Mesendoderm (in vitro differentiated cells): ENCODE measurements around the gene MRPL36.

ENCODE experiments used
- DNase-seq: peaks from one replicate; pipeline ENCODE4 v3.0.0; 2013
- H2AK5ac ChIP-seq: 2 replicates; pipeline ENCODE4 v1.6.1; 2013; ENCODE audit warnings: low read length, inconsistent platforms
- H2BK120ac ChIP-seq: 2 replicates; pipeline ENCODE4 v1.6.1; 2013; ENCODE audit warnings: low read depth, mild to moderate bottlenecking, low read length, moderate library complexity, mixed read lengths
- H2BK15ac ChIP-seq: replicated peaks from 2 replicates; pipeline ENCODE4 v1.6.1; 2013; ENCODE audit warnings: low read depth, mild to moderate bottlenecking, moderate library complexity
- H2BK5ac ChIP-seq: 2 replicates; pipeline ENCODE4 v1.6.1; 2013; ENCODE audit warnings: low read length, inconsistent platforms
- H3K18ac ChIP-seq: 2 replicates; pipeline ENCODE4 v1.6.1; 2013; ENCODE audit warnings: mild to moderate bottlenecking, low read length, mixed read lengths
- H3K23ac ChIP-seq: one replicate; pipeline ENCODE4 v1.6.1; 2013; ENCODE audit warnings: low read length
- H3K27ac ChIP-seq: 2 replicates; pipeline ENCODE4 v1.5.1; 2013; ENCODE audit warnings: low read depth, mild to moderate bottlenecking, inconsistent platforms, low read length, moderate library complexity
- H3K27me3 ChIP-seq: 2 replicates; pipeline ENCODE4 v1.6.1; 2013; ENCODE audit warnings: low read length, control low read depth, mild to moderate bottlenecking, inconsistent platforms; ENCODE audit not compliant: insufficient read depth, poor library complexity
- H3K36me3 ChIP-seq: 2 replicates; pipeline ENCODE4 v1.6.1; 2013; ENCODE audit warnings: low read length, inconsistent platforms; ENCODE audit not compliant: control insufficient read depth, insufficient read depth
- H3K4ac ChIP-seq: one replicate; pipeline ENCODE4 v1.6.1; 2013; ENCODE audit warnings: low read depth, mild to moderate bottlenecking, low read length, moderate library complexity
- H3K4me1 ChIP-seq: 2 replicates; pipeline ENCODE4 v1.6.1; 2013; ENCODE audit warnings: low read depth, low read length, inconsistent platforms; ENCODE audit not compliant: control insufficient read depth
- H3K4me2 ChIP-seq: 2 replicates; pipeline ENCODE4 v1.6.1; 2013; ENCODE audit warnings: low read length
- H3K4me3 ChIP-seq: 2 replicates; pipeline ENCODE4 v1.5.1; 2013; ENCODE audit warnings: mild to moderate bottlenecking, low read length
- H3K56ac ChIP-seq: one replicate; pipeline ENCODE4 v1.6.1; 2013; ENCODE audit warnings: low read length
- H3K79me1 ChIP-seq: 2 replicates; pipeline ENCODE4 v1.6.1; 2013; ENCODE audit warnings: low read length, inconsistent platforms
- H3K79me2 ChIP-seq: 2 replicates; pipeline ENCODE4 v1.6.1; 2013; ENCODE audit warnings: mild to moderate bottlenecking, low read length; ENCODE audit not compliant: control insufficient read depth, insufficient read depth
- H3K9ac ChIP-seq: 2 replicates; pipeline ENCODE4 v1.6.1; 2013; ENCODE audit warnings: low read length, inconsistent platforms
- H4K5ac ChIP-seq: one replicate; pipeline ENCODE4 v1.6.1; 2013; ENCODE audit warnings: low read length
- H4K8ac ChIP-seq: one replicate; pipeline ENCODE4 v1.6.1; 2013; ENCODE audit warnings: low read depth, mild to moderate bottlenecking, control low read depth, low read length, moderate library complexity
- WGBS: extraction: QIAGEN DNeasy Blood & Tissue Kit; methylation state at CpG from one replicate; pipeline ENCODE4 v1.1.7; 2013; ENCODE audit warnings: low lambda C conversion rate, missing lambda C conversion rate; ENCODE audit not compliant: insufficient coverage; ENCODE audit errors: extremely low coverage; 5-methylcytosine and 5-hydroxymethylcytosine counted together

The MRPL36 gene

DNA sequence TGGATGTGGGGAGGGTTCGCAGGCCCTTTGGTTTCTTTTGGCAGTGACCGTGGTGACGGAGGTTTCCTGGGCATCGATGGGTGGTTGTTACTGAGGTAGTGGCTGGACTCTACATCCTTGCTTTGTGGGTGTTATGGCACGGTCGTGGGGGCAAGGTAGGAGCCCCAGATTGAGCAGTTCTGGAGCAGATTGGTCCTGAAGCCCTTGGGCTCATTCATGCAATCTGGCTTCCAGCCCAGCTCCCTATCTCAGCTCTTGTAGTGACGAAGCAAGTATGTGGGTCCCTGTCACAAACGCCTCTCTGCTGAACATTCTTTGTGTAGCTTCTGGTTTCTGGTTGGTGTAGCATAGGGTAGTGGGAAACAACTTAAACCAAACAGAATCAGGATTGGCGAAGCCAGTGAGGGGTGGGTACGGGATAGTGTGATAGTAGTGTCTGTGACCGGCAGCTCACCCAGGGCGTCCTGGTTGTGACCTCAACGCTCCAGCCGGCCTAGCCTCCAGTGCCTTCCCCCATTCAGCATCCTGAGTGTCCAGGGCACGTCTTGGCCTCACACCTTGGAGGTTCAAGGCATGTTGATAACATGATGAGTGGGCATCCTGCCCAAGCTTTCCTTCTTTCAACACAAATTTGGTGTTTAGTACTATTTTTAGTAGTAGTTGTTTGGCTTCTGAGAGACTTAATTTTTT, 4.5 kb upstream of the MRPL36 start:
- Histone ChIP-seq H3K79me2 (peaks cover 50% of the 10 kb centered on the region), H2BK15ac (no peak overlapping the region), H3K79me1 (peaks cover 23% of the 10 kb centered on the region), H3K4me3 (no peak overlapping the region), H2BK5ac (no peak overlapping the region), H3K27ac (no peak overlapping the region), H2BK120ac (no peak overlapping the region), H3K56ac (no peak overlapping the region), H4K8ac (no peak overlapping the region), H3K4me2 (no peak overlapping the region), H3K9ac (no peak overlapping the region), H2AK5ac (no peak overlapping the region), H3K23ac (no peak overlapping the region), H3K4ac (no peak overlapping the region), H3K18ac (no peak overlapping the region), H3K27me3 (no peaks in the 10 kb centered on the region), H3K4me1 (no peaks in the 10 kb centered on the region), H4K5ac (no peak overlapping the region), H3K36me3 (peaks cover 14% of the 10 kb centered on the region)
- no peak for DNase-seq
- WGBS, result no CpG with 5 or more reads among the region's 15 CpGs

DNA sequence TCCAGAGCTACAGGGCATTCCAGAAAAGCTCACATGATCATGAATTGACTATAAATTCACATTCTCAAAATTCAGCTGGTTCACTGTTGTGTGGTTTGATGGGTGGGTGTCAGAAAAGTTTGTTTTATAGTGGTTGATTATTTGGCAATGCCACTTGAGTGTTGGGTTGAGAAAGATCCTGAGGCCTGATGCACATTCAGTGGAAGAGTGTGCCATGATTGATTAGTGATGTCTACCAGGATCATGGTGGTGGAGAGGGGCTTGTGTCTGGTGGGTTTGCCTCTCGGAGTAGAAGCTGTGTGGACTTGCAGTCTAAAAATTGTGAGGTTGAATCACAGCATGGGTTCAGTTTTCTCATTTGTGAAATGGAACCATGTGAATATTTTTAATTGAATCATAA, 3.6 kb upstream of the MRPL36 start:
- Histone ChIP-seq H3K18ac (no peak overlapping the region), H3K4ac (no peak overlapping the region), H2BK120ac (no peak overlapping the region), H3K9ac (no peak overlapping the region), H4K5ac (no peak overlapping the region), H3K4me2 (no peak overlapping the region), H2AK5ac (no peak overlapping the region), H3K4me1 (peaks cover 3% of the 10 kb centered on the region), H3K23ac (no peak overlapping the region), H4K8ac (no peak overlapping the region), H3K56ac (no peak overlapping the region), H2BK15ac (no peak overlapping the region), H3K79me1 (peaks cover 24% of the 10 kb centered on the region), H2BK5ac (no peak overlapping the region), H3K36me3 (peaks cover 13% of the 10 kb centered on the region), H3K27ac (no peak overlapping the region), H3K4me3 (no peak overlapping the region), H3K27me3 (no peaks in the 10 kb centered on the region), H3K79me2 (peaks cover 54% of the 10 kb centered on the region)
- no peak for DNase-seq
- WGBS, result no CpG with 5 or more reads among the region's 1 CpG

DNA sequence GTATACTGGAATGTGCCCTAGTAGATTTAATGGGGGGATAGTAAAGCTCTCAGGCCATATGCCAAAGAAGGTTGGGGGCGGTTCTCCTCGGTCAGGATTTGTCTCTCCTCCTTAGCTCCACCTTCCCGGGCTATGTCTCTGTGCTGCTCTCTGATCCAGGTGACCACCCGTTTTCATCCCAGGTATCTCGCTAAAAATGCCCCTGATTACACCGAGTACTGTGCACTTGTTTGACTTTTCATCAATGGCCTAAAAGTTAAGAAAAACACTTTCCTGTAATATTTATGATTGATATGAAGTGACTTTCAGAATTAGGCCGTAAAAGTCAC, 2.3 kb upstream of the MRPL36 start:
- peaks cover 46% of the 10 kb centered on the region for H3K79me2 ChIP-seq
- peak; percentile 71 for DNase-seq
- peaks cover 26% of the 10 kb centered on the region for H3K79me1 ChIP-seq
- no peak overlapping the region for H3K4ac ChIP-seq
- H3K27ac ChIP-seq, result no peak overlapping the region
- H3K27me3 ChIP-seq, result no peaks in the 10 kb centered on the region
- H3K18ac ChIP-seq, result no peak overlapping the region
- H2BK5ac ChIP-seq, result no peak overlapping the region
- H3K9ac ChIP-seq, result peak overlapping the region; percentile 91
- peaks cover 3% of the 10 kb centered on the region for H3K4me1 ChIP-seq
- no peak overlapping the region for H2BK15ac ChIP-seq
- peaks cover 13% of the 10 kb centered on the region for H3K36me3 ChIP-seq
- H4K8ac ChIP-seq, result no peak overlapping the region
- peak overlapping the region; percentile 85 for H3K4me3 ChIP-seq
- H3K23ac ChIP-seq, result no peak overlapping the region
- H3K4me2 ChIP-seq, result peak overlapping the region; percentile 17
- H2BK120ac ChIP-seq, result no peak overlapping the region
- H4K5ac ChIP-seq, result no peak overlapping the region
- H2AK5ac ChIP-seq, result no peak overlapping the region
- no CpG with 5 or more reads among the region's 7 CpGs for WGBS
- peak overlapping the region; percentile 99 for H3K56ac ChIP-seq

DNA sequence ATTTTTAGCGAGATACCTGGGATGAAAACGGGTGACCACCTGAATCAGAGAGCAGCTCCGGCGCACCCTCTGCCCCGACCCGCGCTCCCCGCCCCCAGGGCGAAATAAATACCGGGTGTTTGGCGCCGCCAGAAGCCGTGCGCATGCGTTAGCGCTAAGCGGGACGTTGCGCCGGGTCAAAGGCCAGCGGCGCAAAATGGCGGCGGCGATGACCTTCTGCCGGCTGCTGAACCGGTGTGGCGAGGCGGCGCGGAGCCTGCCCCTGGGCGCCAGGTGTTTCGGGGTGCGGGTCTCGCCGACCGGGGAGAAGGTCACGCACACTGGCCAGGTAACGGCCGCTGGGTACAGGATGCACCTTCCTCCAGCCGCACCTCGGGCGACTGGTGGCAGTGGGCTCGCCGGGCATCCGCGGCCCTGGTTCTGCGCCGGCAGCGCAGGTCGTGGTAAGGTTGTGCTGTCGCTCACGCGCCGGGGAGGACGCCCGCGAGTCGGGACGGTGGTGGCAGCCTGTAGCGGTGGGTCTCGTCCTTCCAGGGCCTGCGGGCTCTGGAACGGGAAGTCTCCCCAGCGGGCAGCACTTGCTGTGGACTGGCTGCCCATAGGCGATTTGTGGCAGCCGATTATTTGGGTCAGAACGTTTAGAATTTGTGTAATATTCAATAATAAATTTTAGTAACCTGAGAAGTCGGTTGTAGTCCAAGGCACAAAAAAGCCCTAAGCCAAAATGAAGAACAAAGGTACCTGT, 1.8 kb upstream of the MRPL36 start, which contains the start of gene NDUFS6:
NDUFS6 (plus strand) TSS at position 186 of the 745 bp plus-strand sequence; CDS start at position 197, 11 bp downstream.
- Histone ChIP-seq H3K4me2 (peak within 1 kb of the TSS; percentile 70), H3K36me3 (peaks cover 13% of the 10 kb centered on the region), H2BK15ac (no peak within 1 kb of the TSS), H2BK120ac (no peak within 1 kb of the TSS), H3K4me3 (peak within 1 kb of the TSS; percentile 85), H3K27ac (peak within 1 kb of the TSS; percentile 5), H3K27me3 (no peaks in the 10 kb centered on the region), H3K56ac (peak within 1 kb of the TSS; percentile 99), H3K4me1 (peaks cover 3% of the 10 kb centered on the region), H3K79me2 (peaks cover 41% of the 10 kb centered on the region), H3K79me1 (peaks cover 27% of the 10 kb centered on the region), H2BK5ac (no peak within 1 kb of the TSS), H3K9ac (peak within 1 kb of the TSS; percentile 91), H4K8ac (peak within 1 kb of the TSS; percentile 76), H3K4ac (no peak within 1 kb of the TSS), H4K5ac (no peak within 1 kb of the TSS), H3K23ac (no peak within 1 kb of the TSS), H3K18ac (peak within 1 kb of the TSS; percentile 0), H2AK5ac (no peak within 1 kb of the TSS)
- peak; percentile 80 for DNase-seq
- WGBS, result no CpG with 5 or more reads among the region's 69 CpGs

DNA sequence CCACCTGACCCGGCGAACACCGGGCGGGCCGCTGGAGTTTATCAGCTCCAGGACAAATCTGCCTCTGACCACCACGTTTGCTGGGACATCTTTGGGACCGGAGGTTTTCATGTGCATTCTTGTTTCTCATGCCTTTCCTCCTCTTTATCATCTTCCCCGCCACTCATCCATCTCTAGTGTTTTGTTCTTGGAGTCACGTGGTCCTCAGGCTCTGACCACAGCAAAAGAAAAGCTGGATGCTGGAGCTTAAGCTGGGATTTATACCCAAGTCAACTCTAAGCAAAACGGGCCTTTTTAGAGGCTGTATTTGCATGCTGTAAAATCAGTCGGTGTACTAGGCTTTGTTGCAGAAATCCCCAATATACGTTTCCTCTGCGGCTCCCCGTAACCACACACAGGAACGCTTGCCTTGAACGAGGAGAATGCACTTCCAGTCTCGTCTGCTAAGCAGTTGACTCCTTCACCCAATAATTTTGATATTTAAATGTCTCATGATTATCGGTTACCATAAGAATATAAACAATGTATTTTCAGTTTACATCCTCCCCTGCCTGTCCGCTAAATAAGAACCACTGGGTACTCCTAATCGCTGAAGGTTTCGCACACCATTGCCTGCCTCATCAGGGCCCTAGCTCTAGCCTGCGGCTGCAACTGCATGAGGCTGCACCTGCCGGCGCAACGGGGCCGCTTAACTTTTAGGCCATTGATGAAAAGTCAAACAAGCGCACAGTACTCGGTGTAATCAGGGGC, 1.0 kb upstream of the MRPL36 start:
- Histone ChIP-seq H3K4me3 (peak overlapping the region; percentile 69), H3K56ac (peak overlapping the region; percentile 89), H3K23ac (no peak overlapping the region), H4K8ac (no peak overlapping the region), H3K4me1 (peaks cover 3% of the 10 kb centered on the region), H3K79me2 (peaks cover 38% of the 10 kb centered on the region), H3K27me3 (no peaks in the 10 kb centered on the region), H3K79me1 (peaks cover 27% of the 10 kb centered on the region), H3K4me2 (peak overlapping the region; percentile 70), H3K4ac (no peak overlapping the region), H4K5ac (no peak overlapping the region), H3K27ac (no peak overlapping the region), H3K9ac (peak overlapping the region; percentile 84), H2AK5ac (no peak overlapping the region), H3K18ac (no peak overlapping the region), H3K36me3 (peaks cover 13% of the 10 kb centered on the region), H2BK15ac (no peak overlapping the region), H2BK5ac (no peak overlapping the region), H2BK120ac (no peak overlapping the region)
- DNase-seq, result peak; percentile 72
- whole genome bisulfite sequencing, result no CpG with 5 or more reads among the region's 28 CpGs
